ENCODE data around the gene LIPF. TPM values are rescaled to one million over a fixed set of nuclear protein-coding genes. Genes with fewer than 3 reads are reported as not detected.

The LIPF gene
- total RNA-seq, 1 experiment from 2014 or later: not detected

DNA sequence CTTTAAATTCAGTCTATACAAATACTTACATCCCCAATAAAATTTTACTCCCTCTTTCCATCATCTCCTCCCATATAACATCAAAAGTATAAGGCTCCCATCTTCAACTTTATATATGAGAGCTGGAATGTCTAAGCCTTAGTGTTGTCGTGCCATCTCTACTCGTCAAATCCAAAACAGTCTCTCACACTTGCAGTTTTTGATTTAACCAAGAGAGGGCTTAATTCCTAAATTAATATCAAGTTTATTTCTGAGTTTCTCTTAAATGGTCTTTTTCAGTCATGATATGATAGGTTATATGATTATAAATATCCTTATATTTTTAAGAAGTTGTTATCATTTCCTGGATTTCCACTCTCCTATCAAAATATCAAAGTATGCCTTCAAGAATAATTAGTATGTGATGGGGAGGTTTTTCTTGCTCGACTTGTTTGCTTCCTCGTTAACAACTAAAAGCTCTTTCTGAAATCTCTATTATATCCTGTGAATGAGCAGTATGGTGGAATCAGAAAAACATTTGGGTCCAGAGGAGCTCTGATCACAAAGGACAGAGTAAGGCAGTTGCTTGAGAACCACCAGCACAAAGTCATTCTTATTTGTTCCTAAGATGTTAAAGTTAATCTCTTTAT, 29.3 kb downstream of the LIPF start:
- H3K4ac ChIP-seq (ENCODE audit: low read depth, low read length): no peak overlapping the region
- no peaks in the 10 kb centered on the region for H3K79me2 ChIP-seq (ENCODE audit: insufficient read depth, low read length)
- H4K5ac ChIP-seq (ENCODE audit: insufficient read length, low read depth, low read length): no peak overlapping the region
- Mint-ChIP-seq H3K4me3 (no peak overlapping the region), H3K36me3 (ENCODE audit: insufficient read depth in 1 of 3, low read depth in 3 of 3) (no peaks in the 10 kb centered on the region), H3K4me1 (peaks cover 0 to 4% of the 10 kb centered on the region in 2 experiments; a peak in 3 of 4 replicates), H3K9me3 (no peaks in the 10 kb centered on the region), H3K27ac (no peak overlapping the region), H3K27me3 (ENCODE audit: low read depth) (peaks cover 69% of the 10 kb centered on the region)
- H3K4me2 ChIP-seq (ENCODE audit: insufficient read depth, insufficient read length, low read length): no peak overlapping the region
- H2BK120ac ChIP-seq (ENCODE audit: low read depth, low read length, poor library complexity, severe bottlenecking): no peak overlapping the region
- H3K23ac ChIP-seq (ENCODE audit: insufficient read length, low read depth, low read length): no peak overlapping the region
- no peak overlapping the region for H2BK20ac ChIP-seq (ENCODE audit: low read depth, low read length, poor library complexity, severe bottlenecking)
- no peaks in the 10 kb centered on the region for H4K20me1 ChIP-seq (ENCODE audit: control insufficient read depth, insufficient read depth, insufficient read length)
- no peaks in the 10 kb centered on the region for H3K23me2 ChIP-seq (ENCODE audit: insufficient read length, low read depth, low read length, poor library complexity, severe bottlenecking)
- H3K27me3 ChIP-seq (ENCODE audit: insufficient read depth, low read length): peaks cover 23% of the 10 kb centered on the region; the same call in 1 of the 2 replicates
- H2BK5ac ChIP-seq (ENCODE audit: insufficient read length, low read length): no peak overlapping the region
- H2AFZ ChIP-seq (ENCODE audit: low read length): no peak overlapping the region
- no peak for DNase-seq
- H3T11ph ChIP-seq (ENCODE audit: low read length): no peak overlapping the region
- H3K9ac ChIP-seq (ENCODE audit: extremely low read depth, insufficient read length, low read length): no peak overlapping the region
- no peak overlapping the region for H2BK15ac ChIP-seq (ENCODE audit: low read depth, low read length)
- no peaks in the 10 kb centered on the region for H3K9me3 ChIP-seq (ENCODE audit: control insufficient read depth, low read depth, low read length)
- TF ChIP-seq, protein P1, sequence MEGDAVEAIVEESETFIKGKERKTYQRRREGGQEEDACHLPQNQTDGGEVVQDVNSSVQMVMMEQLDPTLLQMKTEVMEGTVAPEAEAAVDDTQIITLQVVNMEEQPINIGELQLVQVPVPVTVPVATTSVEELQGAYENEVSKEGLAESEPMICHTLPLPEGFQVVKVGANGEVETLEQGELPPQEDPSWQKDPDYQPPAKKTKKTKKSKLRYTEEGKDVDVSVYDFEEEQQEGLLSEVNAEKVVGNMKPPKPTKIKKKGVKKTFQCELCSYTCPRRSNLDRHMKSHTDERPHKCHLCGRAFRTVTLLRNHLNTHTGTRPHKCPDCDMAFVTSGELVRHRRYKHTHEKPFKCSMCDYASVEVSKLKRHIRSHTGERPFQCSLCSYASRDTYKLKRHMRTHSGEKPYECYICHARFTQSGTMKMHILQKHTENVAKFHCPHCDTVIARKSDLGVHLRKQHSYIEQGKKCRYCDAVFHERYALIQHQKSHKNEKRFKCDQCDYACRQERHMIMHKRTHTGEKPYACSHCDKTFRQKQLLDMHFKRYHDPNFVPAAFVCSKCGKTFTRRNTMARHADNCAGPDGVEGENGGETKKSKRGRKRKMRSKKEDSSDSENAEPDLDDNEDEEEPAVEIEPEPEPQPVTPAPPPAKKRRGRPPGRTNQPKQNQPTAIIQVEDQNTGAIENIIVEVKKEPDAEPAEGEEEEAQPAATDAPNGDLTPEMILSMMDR (conservative IDR thresholded peaks at IDR 0.05): peak; percentile 43; the same call in 2 of the 3 replicates
- WGBS (ENCODE audit: extremely low coverage, insufficient read length, low lambda C conversion rate): no CpG with 5 or more reads among the region's 4 CpGs
- H3K27ac ChIP-seq (ENCODE audit: insufficient read length, low read depth, low read length): no peak overlapping the region
- H2AK5ac ChIP-seq (ENCODE audit: insufficient read length, low read length): no peak overlapping the region
- no peak overlapping the region for H3K14ac ChIP-seq (ENCODE audit: insufficient read depth, low read length)
- H4K91ac ChIP-seq (ENCODE audit: insufficient read length, low read depth, low read length): no peak overlapping the region
- no peak overlapping the region for H2BK12ac ChIP-seq (ENCODE audit: insufficient read length, low read depth, low read length)
- H3K79me1 ChIP-seq (ENCODE audit: insufficient read depth, low read depth, low read length, poor library complexity, severe bottlenecking): no peaks in the 10 kb centered on the region
- no peak overlapping the region for H3K56ac ChIP-seq (ENCODE audit: insufficient read length, low read depth, low read length)
- H3K18ac ChIP-seq (ENCODE audit: insufficient read length, low read depth, low read length): no peak overlapping the region
- no peak overlapping the region for H4K8ac ChIP-seq (replicated peaks; ENCODE audit: insufficient read length, low read depth, low read length)
- no peaks in the 10 kb centered on the region for H3K4me1 ChIP-seq (ENCODE audit: insufficient read depth, low read length)
